Spinal cord (tissue), 10 donors: ENCODE results near the gene SNTB2. TPM values are rescaled to one million over a fixed set of nuclear protein-coding genes. Genes with fewer than 3 reads are reported as not detected.

Experiments
- DNase-seq, 6 donors: peaks; one replicate each; pipeline versions ENCODE4 v3.0.0 to v3.0.0-alpha.2; 2013 to 2015; ENCODE audit warnings: low spot score in 6 of 6, low read depth in 4 of 6
- H3K27ac ChIP-seq: one replicate; pipeline ENCODE4 v1.5.1; 2013; ENCODE audit warnings: low read depth, low read length, control low read depth
- H3K27me3 ChIP-seq: one replicate; pipeline ENCODE4 v1.6.1; 2013; ENCODE audit warnings: low read length; ENCODE audit not compliant: control insufficient read depth, insufficient read depth
- H3K36me3 ChIP-seq: one replicate; pipeline ENCODE4 v1.6.1; 2013; ENCODE audit warnings: low read length; ENCODE audit not compliant: control insufficient read depth, insufficient read depth
- H3K4me1 ChIP-seq: one replicate; pipeline ENCODE4 v1.6.1; 2013; ENCODE audit warnings: low read length; ENCODE audit not compliant: control insufficient read depth, insufficient read depth
- H3K4me3 ChIP-seq: one replicate; pipeline ENCODE4 v1.5.1; 2013; ENCODE audit warnings: low read depth, low read length, control low read depth
- H3K9me3 ChIP-seq: one replicate; pipeline ENCODE4 v1.6.1; 2013; ENCODE audit warnings: low read length; ENCODE audit not compliant: control insufficient read depth, insufficient read depth
- WGBS: methylation state at CpG from one replicate; pipeline ENCODE4 v1.1.5; 2013; ENCODE audit warnings: missing lambda C conversion rate; ENCODE audit not compliant: insufficient coverage; 5-methylcytosine and 5-hydroxymethylcytosine counted together
- polyA plus RNA-seq, 2 donors: library from polyadenylated mRNA; unstranded; fragments of 120-200 nt; gene quantifications; one replicate each; pipeline ENCODE4 v1.2.1, GENCODE V29; 2013; ENCODE audit not compliant: insufficient read length in 2 of 2
- total RNA-seq, 2 donors: library from RNA; depleted of rRNA in 1 of 2; stranded (reverse); fragments of 120-200 nt in 1 of 2; fragments of >200 nt in 1 of 2; gene quantifications; one replicate each; pipeline versions ENCODE4 v1.2.3 to v1.2.4, GENCODE V29; 2013 to 2014
- donor health status: healthy.

SNTB2 gene
- total and polyA plus RNA-seq, 4 donors, result 6.6 to 20.8 (median 15.6) TPM

DNA sequence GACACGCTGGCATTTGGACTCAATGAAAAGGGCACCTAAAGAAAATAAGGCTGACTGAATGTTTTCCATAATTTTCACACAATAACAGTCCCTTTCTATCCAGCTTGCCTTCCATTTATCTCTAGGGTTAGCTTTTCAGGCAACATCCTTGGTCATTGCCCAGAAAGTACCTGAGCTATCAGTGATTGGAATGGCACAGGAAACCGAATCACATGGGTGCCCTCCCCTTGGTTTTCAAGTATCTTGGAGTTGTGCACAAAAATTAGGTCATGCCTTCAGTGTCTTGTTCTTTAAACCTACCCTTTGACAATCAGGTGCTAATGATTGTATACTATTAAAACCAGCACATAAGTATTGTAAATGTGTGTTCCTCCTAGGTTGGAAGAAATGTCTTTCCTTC lies 120.9 kb downstream of the SNTB2 start:
- Histone ChIP-seq H3K9me3 (no peaks in the 10 kb centered on the region), H3K27ac (no peak overlapping the region), H3K27me3 (no peaks in the 10 kb centered on the region), H3K4me1 (peaks cover 25% of the 10 kb centered on the region), H3K36me3 (peaks cover 2% of the 10 kb centered on the region), H3K4me3 (no peak overlapping the region)
- 90% methylated on average over 2 of the region's 2 CpGs for WGBS
- DNase-seq, result no peak

- 18% methylated on average over 7 of the region's 12 CpGs for WGBS
Observed at GRCh38 chr16:69309316-69309715, 122.4 kb downstream of the SNTB2 start.

DNA sequence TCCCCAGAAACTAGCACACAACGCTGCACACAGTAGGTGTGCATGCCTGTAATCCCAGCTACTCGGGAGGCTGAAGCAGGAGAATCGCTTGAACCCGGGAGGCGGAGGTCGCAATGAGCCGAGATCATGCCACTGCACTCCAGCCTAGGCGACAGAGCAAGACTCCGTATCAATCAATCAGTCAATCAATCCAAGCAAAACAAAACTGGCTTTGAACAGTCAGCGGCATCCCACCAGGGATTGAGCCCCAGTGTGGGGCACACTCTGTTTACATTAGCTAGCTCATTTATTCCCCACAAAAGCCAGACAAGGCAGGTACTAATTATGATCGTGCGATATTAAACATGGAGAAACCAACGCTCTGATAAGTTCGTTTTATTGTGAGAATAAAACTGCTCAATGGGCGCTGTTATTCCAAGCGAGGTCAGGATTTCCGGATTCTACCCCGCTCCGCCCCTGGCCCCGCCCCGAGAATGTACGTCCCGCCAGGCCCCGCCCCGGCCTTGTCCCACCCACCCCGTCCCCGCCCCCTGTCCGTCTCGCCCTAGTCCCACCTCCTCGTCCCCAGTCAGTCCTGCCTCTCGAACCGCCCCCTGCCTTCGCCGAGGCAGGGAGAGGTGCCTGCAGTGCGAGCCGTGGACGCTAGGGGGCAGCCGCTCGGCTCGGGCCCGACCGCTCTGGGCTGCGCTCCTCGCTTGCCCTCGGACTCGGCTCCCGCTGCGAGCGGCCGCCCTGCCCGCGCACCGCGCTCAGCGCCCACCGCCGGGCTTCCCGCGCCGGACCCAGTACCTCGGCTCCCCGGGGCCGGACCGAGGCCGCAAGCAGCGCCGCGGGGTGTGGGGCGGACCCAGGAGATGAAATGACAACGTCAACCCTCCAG lies 123.9 kb downstream of the SNTB2 start, which contains the start of gene VPS4A:
VPS4A (plus strand) TSS at position 698 of the 880 bp plus-strand sequence; CDS start at position 860, 162 bp downstream.
- H3K27me3 ChIP-seq, result no peaks in the 10 kb centered on the region
- H3K4me3 ChIP-seq, result peak within 1 kb of the TSS; percentile 56
- DNase-seq, result peak; percentile 87 to 99 (median 92)
- H3K9me3 ChIP-seq, result no peaks in the 10 kb centered on the region
- peak within 1 kb of the TSS; percentile 89 for H3K27ac ChIP-seq
- peaks cover 28% of the 10 kb centered on the region for H3K4me1 ChIP-seq
- H3K36me3 ChIP-seq, result peaks cover 25% of the 10 kb centered on the region
- WGBS, result 9% methylated on average over 59 of the region's 70 CpGs

More at GRCh38 chr16:69309316-69309715, 122.4 kb downstream of the SNTB2 start:
- Histone ChIP-seq H3K4me1 (peaks cover 25% of the 10 kb centered on the region), H3K36me3 (peaks cover 12% of the 10 kb centered on the region), H3K27ac (peak overlapping the region; percentile 82), H3K4me3 (no peak overlapping the region), H3K9me3 (no peaks in the 10 kb centered on the region), H3K27me3 (no peaks in the 10 kb centered on the region)
- peak in 5 of 6 donors; percentile 62 to 87 (median 74) for DNase-seq

- peaks cover 31% of the 10 kb centered on the region for H3K4me1 ChIP-seq
- peak overlapping the region; percentile 56 for H3K4me3 ChIP-seq
- H3K27me3 ChIP-seq, result no peaks in the 10 kb centered on the region
- peaks cover 34% of the 10 kb centered on the region for H3K36me3 ChIP-seq
- peak in 1 of 6 donors; percentile 9 for DNase-seq
- no peaks in the 10 kb centered on the region for H3K9me3 ChIP-seq
- WGBS, result 2% methylated on average over 59 of the region's 59 CpGs
- peak overlapping the region; percentile 47 for H3K27ac ChIP-seq
Observed at GRCh38 chr16:69311533-69312387, 124.8 kb downstream of the SNTB2 start.

DNA sequence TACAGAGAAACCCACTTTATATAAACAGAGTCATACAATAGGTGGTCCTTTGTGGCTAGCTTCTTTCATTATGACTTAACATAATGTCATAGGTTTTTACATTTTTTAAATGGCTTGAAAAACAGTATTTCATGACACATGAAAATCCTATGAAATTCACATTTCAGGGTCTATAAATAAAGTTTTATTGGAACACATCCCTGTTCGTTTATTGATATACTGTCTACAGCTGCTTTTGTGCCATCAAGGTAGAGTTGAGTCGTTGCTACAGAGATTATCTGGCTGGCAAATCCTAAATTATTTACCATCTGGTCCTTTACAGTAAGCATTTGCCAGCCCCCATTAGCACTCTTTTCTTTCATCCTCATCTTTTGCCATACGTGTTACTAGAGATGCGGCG lies 126.5 kb downstream of the SNTB2 start:
- 86% methylated on average over 4 of the region's 5 CpGs for WGBS
- Histone ChIP-seq H3K4me3 (no peak overlapping the region), H3K27ac (no peak overlapping the region), H3K9me3 (no peaks in the 10 kb centered on the region), H3K27me3 (no peaks in the 10 kb centered on the region), H3K4me1 (peaks cover 31% of the 10 kb centered on the region), H3K36me3 (peaks cover 50% of the 10 kb centered on the region)
- no peak for DNase-seq

GRCh38 chr16:69314534-69314933 lies 127.6 kb downstream of the SNTB2 start:
- Histone ChIP-seq H3K36me3 (peaks cover 61% of the 10 kb centered on the region), H3K27me3 (no peaks in the 10 kb centered on the region), H3K4me1 (peaks cover 29% of the 10 kb centered on the region), H3K4me3 (no peak overlapping the region), H3K9me3 (no peaks in the 10 kb centered on the region), H3K27ac (no peak overlapping the region)
- DNase-seq, result no peak
- WGBS, result 83% methylated on average over 10 of the region's 11 CpGs

- H3K27ac ChIP-seq, result peak overlapping the region; percentile 42
- peaks cover 18% of the 10 kb centered on the region for H3K4me1 ChIP-seq
- H3K36me3 ChIP-seq, result peaks cover 73% of the 10 kb centered on the region
- no peak for DNase-seq
- WGBS, result 66% methylated on average over 30 of the region's 30 CpGs
- no peak overlapping the region for H3K4me3 ChIP-seq
- H3K27me3 ChIP-seq, result no peaks in the 10 kb centered on the region
- H3K9me3 ChIP-seq, result no peaks in the 10 kb centered on the region
Observed at GRCh38 chr16:69315486-69316311, 128.7 kb downstream of the SNTB2 start.

- H3K27me3 ChIP-seq, result no peaks in the 10 kb centered on the region
- peaks cover 82% of the 10 kb centered on the region for H3K36me3 ChIP-seq
- H3K4me3 ChIP-seq, result no peak overlapping the region
- no peak for DNase-seq
- H3K4me1 ChIP-seq, result peaks cover 16% of the 10 kb centered on the region
- whole genome bisulfite sequencing, result 99% methylated on average over 15 of the region's 17 CpGs
- no peaks in the 10 kb centered on the region for H3K9me3 ChIP-seq
- peak overlapping the region; percentile 15 for H3K27ac ChIP-seq
Observed at GRCh38 chr16:69316595-69317034, 129.7 kb downstream of the SNTB2 start.
